ENCODE results near the gene PLEKHS1. TPM values are rescaled to one million over a fixed set of nuclear protein-coding genes. Genes with fewer than 3 reads are reported as not detected.

Gene PLEKHS1
- total and polyA plus RNA-seq, 7 experiments from 2014 or later = 0.07 TPM; not detected in 6

- Mint-ChIP-seq H3K27me3 (no peaks in the 10 kb centered on the region), H3K36me3 (peaks cover 8 to 80% (median 61%) of the 10 kb centered on the region in 5 donors), H3K9me3 (peaks cover 0 to 3% (median 0%) of the 10 kb centered on the region in 11 donors), H3K4me1 (peaks cover 0 to 5% (median 0%) of the 10 kb centered on the region in 7 donors), H3K4me3 (no peak overlapping the region), H3K27ac (no peak overlapping the region)
- POLR2A ChIA-PET = no interaction called here
- Histone ChIP-seq H3K4me3 (ENCODE audit: low read length) (no peak overlapping the region), H3K36me3 (ENCODE audit: control insufficient read depth in 2 of 3, insufficient read depth in 3 of 3, low read length in 3 of 3) (peaks cover 0 to 54% (median 7%) of the 10 kb centered on the region in 3 experiments), H3K9me3 (ENCODE audit: control insufficient read depth in 2 of 3, low read length in 3 of 3) (no peaks in the 10 kb centered on the region), H3K4me1 (ENCODE audit: control insufficient read depth in 2 of 2, insufficient read depth in 2 of 2, low read length in 2 of 2) (no peaks in the 10 kb centered on the region), H3K27ac (ENCODE audit: low read depth, low read length) (no peak overlapping the region), H3K27me3 (ENCODE audit: control insufficient read depth in 2 of 2, insufficient read depth in 2 of 2, low read length in 2 of 2) (no peaks in the 10 kb centered on the region)
- CTCF ChIA-PET = no interaction called here
- no peak for DNase-seq
- intact Hi-C loops (cut with micrococcal nuclease) = no loop called here
- no peak for ATAC-seq
Measured at GRCh38 chr10:113720386-113720785, 31.1 kb upstream of the PLEKHS1 start.

GRCh38 chr10:113732160-113732881, 19.2 kb upstream of the PLEKHS1 start:
- ATAC-seq = no peak
- H3K27ac ChIP-seq (ENCODE audit: low read depth, low read length) = no peak overlapping the region
- H3K4me1 ChIP-seq (ENCODE audit: control insufficient read depth in 2 of 2, insufficient read depth in 2 of 2, low read length in 2 of 2) = no peaks in the 10 kb centered on the region
- no peaks in the 10 kb centered on the region for H3K27me3 ChIP-seq (ENCODE audit: control insufficient read depth in 2 of 2, insufficient read depth in 2 of 2, low read length in 2 of 2)
- Mint-ChIP-seq H3K4me1 (no peaks in the 10 kb centered on the region), H3K27ac (no peak overlapping the region), H3K9me3 (peaks cover 0 to 5% (median 0%) of the 10 kb centered on the region in 11 donors), H3K27me3 (no peaks in the 10 kb centered on the region), H3K36me3 (peaks cover 6 to 40% (median 30%) of the 10 kb centered on the region in 5 donors), H3K4me3 (no peak overlapping the region)
- ChIA-PET POLR2A (no interaction called here), CTCF (no interaction called here)
- intact Hi-C loops (cut with micrococcal nuclease) = no loop called here
- H3K4me3 ChIP-seq (ENCODE audit: low read length) = no peak overlapping the region
- no peak for DNase-seq
- peaks cover under 1 to 29% (median 6%) of the 10 kb centered on the region in 3 experiments for H3K36me3 ChIP-seq (ENCODE audit: control insufficient read depth in 2 of 3, insufficient read depth in 3 of 3, low read length in 3 of 3)
- H3K9me3 ChIP-seq (ENCODE audit: control insufficient read depth in 2 of 3, low read length in 3 of 3) = peaks cover 0 to 5% (median 0%) of the 10 kb centered on the region in 3 experiments

GRCh38 chr10:113732966-113733365, 18.5 kb upstream of the PLEKHS1 start:
- Mint-ChIP-seq H3K27ac (no peak overlapping the region), H3K9me3 (peaks cover 0 to 5% (median 0%) of the 10 kb centered on the region in 11 donors), H3K36me3 (peaks cover 4 to 36% (median 26%) of the 10 kb centered on the region in 5 donors), H3K4me3 (no peak overlapping the region), H3K27me3 (no peaks in the 10 kb centered on the region), H3K4me1 (no peaks in the 10 kb centered on the region)
- ChIA-PET CTCF (interaction anchor here (0.5 kb wide), 1 partner anchor 1342 kb away, joined by 4 read pairs; no protein-coding TSS in a partner anchor), POLR2A (no interaction called here)
- intact Hi-C loops (cut with micrococcal nuclease) = no loop called here
- Histone ChIP-seq H3K4me3 (ENCODE audit: low read length) (no peak overlapping the region), H3K27ac (ENCODE audit: low read depth, low read length) (no peak overlapping the region), H3K9me3 (ENCODE audit: control insufficient read depth in 2 of 3, low read length in 3 of 3) (peaks cover 0 to 5% (median 0%) of the 10 kb centered on the region in 3 experiments), H3K36me3 (ENCODE audit: control insufficient read depth in 2 of 3, insufficient read depth in 3 of 3, low read length in 3 of 3) (peaks cover 0 to 25% (median 4%) of the 10 kb centered on the region in 3 experiments), H3K4me1 (ENCODE audit: control insufficient read depth in 2 of 2, insufficient read depth in 2 of 2, low read length in 2 of 2) (no peaks in the 10 kb centered on the region), H3K27me3 (ENCODE audit: control insufficient read depth in 2 of 2, insufficient read depth in 2 of 2, low read length in 2 of 2) (no peaks in the 10 kb centered on the region)
- ATAC-seq (no peak), DNase-seq (no peak)

- H3K27me3 ChIP-seq (ENCODE audit: control insufficient read depth in 2 of 2, insufficient read depth in 2 of 2, low read length in 2 of 2) = no peaks in the 10 kb centered on the region
- Mint-ChIP-seq H3K36me3 (peaks cover 4 to 29% (median 19%) of the 10 kb centered on the region in 5 donors), H3K4me1 (no peaks in the 10 kb centered on the region), H3K27ac (peak overlapping the region in 1 of 9 donors; percentile 13), H3K4me3 (no peak overlapping the region), H3K9me3 (peaks cover 0 to 5% (median 0%) of the 10 kb centered on the region in 11 donors), H3K27me3 (no peaks in the 10 kb centered on the region)
- ChIA-PET CTCF (no interaction called here), POLR2A (no interaction called here)
- peaks cover 0 to 18% (median 0%) of the 10 kb centered on the region in 3 experiments for H3K36me3 ChIP-seq (ENCODE audit: control insufficient read depth in 2 of 3, insufficient read depth in 3 of 3, low read length in 3 of 3)
- H3K9me3 ChIP-seq (ENCODE audit: control insufficient read depth in 2 of 3, low read length in 3 of 3) = peaks cover 0 to under 1% (median 0%) of the 10 kb centered on the region in 3 experiments
- ATAC-seq (no peak), DNase-seq (no peak)
- no peak overlapping the region for H3K27ac ChIP-seq (ENCODE audit: low read depth, low read length)
- no peak overlapping the region for H3K4me3 ChIP-seq (ENCODE audit: low read length)
- intact Hi-C loops (cut with micrococcal nuclease) = no loop called here
- H3K4me1 ChIP-seq (ENCODE audit: control insufficient read depth in 2 of 2, insufficient read depth in 2 of 2, low read length in 2 of 2) = no peaks in the 10 kb centered on the region
Measured at GRCh38 chr10:113733635-113734034, 17.8 kb upstream of the PLEKHS1 start.

- Mint-ChIP-seq H3K4me1 (no peaks in the 10 kb centered on the region), H3K9me3 (peaks cover 0 to 3% (median 0%) of the 10 kb centered on the region in 11 donors), H3K4me3 (no peak overlapping the region), H3K27me3 (peaks cover 0 to 7% (median 5%) of the 10 kb centered on the region in 5 donors), H3K27ac (no peak overlapping the region), H3K36me3 (peaks cover 0 to 10% (median 3%) of the 10 kb centered on the region in 5 donors)
- Histone ChIP-seq H3K27ac (ENCODE audit: low read depth, low read length) (no peak overlapping the region), H3K9me3 (ENCODE audit: control insufficient read depth in 2 of 3, low read length in 3 of 3) (no peaks in the 10 kb centered on the region), H3K4me3 (ENCODE audit: low read length) (no peak overlapping the region), H3K36me3 (ENCODE audit: control insufficient read depth in 2 of 3, insufficient read depth in 3 of 3, low read length in 3 of 3) (no peaks in the 10 kb centered on the region), H3K27me3 (ENCODE audit: control insufficient read depth in 2 of 2, insufficient read depth in 2 of 2, low read length in 2 of 2) (no peaks in the 10 kb centered on the region), H3K4me1 (ENCODE audit: control insufficient read depth in 2 of 2, insufficient read depth in 2 of 2, low read length in 2 of 2) (no peaks in the 10 kb centered on the region)
- POLR2A ChIA-PET = no interaction called here
- CTCF ChIA-PET = no interaction called here
- ATAC-seq (no peak), DNase-seq (no peak)
- intact Hi-C loops (cut with micrococcal nuclease) = no loop called here
Measured at GRCh38 chr10:113735913-113736312, 15.6 kb upstream of the PLEKHS1 start.

GRCh38 chr10:113736576-113736975, 14.9 kb upstream of the PLEKHS1 start:
- intact Hi-C loops (cut with micrococcal nuclease) = no loop called here
- CTCF ChIA-PET = no interaction called here

GRCh38 chr10:113739031-113739430, 12.5 kb upstream of the PLEKHS1 start:
- ChIA-PET CTCF (no interaction called here), POLR2A (no interaction called here)
- ATAC-seq (no peak), DNase-seq (no peak)
- H3K4me3 ChIP-seq (ENCODE audit: low read length) = no peak overlapping the region
- no peak overlapping the region for H3K27ac ChIP-seq (ENCODE audit: low read depth, low read length)
- Mint-ChIP-seq H3K9me3 (peaks cover 0 to 3% (median 0%) of the 10 kb centered on the region in 11 donors), H3K4me3 (no peak overlapping the region), H3K4me1 (no peaks in the 10 kb centered on the region), H3K27ac (no peak overlapping the region), H3K36me3 (peaks cover 0 to 5% (median 0%) of the 10 kb centered on the region in 5 donors), H3K27me3 (peaks cover under 1 to 15% (median 12%) of the 10 kb centered on the region in 5 donors)
- H3K9me3 ChIP-seq (ENCODE audit: control insufficient read depth in 2 of 3, low read length in 3 of 3) = no peaks in the 10 kb centered on the region
- intact Hi-C loops (cut with micrococcal nuclease) = no loop called here
- no peaks in the 10 kb centered on the region for H3K27me3 ChIP-seq (ENCODE audit: control insufficient read depth in 2 of 2, insufficient read depth in 2 of 2, low read length in 2 of 2)
- H3K36me3 ChIP-seq (ENCODE audit: control insufficient read depth in 2 of 3, insufficient read depth in 3 of 3, low read length in 3 of 3) = no peaks in the 10 kb centered on the region
- H3K4me1 ChIP-seq (ENCODE audit: control insufficient read depth in 2 of 2, insufficient read depth in 2 of 2, low read length in 2 of 2) = no peaks in the 10 kb centered on the region

More at GRCh38 chr10:113736576-113736975, 14.9 kb upstream of the PLEKHS1 start:
- no peak for ATAC-seq
- POLR2A ChIA-PET = no interaction called here
- H3K4me1 Mint-ChIP-seq = no peaks in the 10 kb centered on the region
- H3K9me3 ChIP-seq (ENCODE audit: control insufficient read depth in 2 of 3, low read length in 3 of 3) = no peaks in the 10 kb centered on the region
- H3K4me3 Mint-ChIP-seq = no peak overlapping the region
- no peaks in the 10 kb centered on the region for H3K27me3 ChIP-seq (ENCODE audit: control insufficient read depth in 2 of 2, insufficient read depth in 2 of 2, low read length in 2 of 2)
- H3K27me3 Mint-ChIP-seq = peaks cover 0 to 7% (median 6%) of the 10 kb centered on the region in 5 donors
- H3K4me1 ChIP-seq (ENCODE audit: control insufficient read depth in 2 of 2, insufficient read depth in 2 of 2, low read length in 2 of 2) = no peaks in the 10 kb centered on the region
- H3K36me3 ChIP-seq (ENCODE audit: control insufficient read depth in 2 of 3, insufficient read depth in 3 of 3, low read length in 3 of 3) = no peaks in the 10 kb centered on the region
- H3K9me3 Mint-ChIP-seq = peaks cover 0 to 3% (median 0%) of the 10 kb centered on the region in 11 donors
- no peak overlapping the region for H3K27ac Mint-ChIP-seq
- DNase-seq = no peak
- H3K4me3 ChIP-seq (ENCODE audit: low read length) = no peak overlapping the region
- H3K27ac ChIP-seq (ENCODE audit: low read depth, low read length) = no peak overlapping the region
- peaks cover 0 to 7% (median 3%) of the 10 kb centered on the region in 5 donors for H3K36me3 Mint-ChIP-seq

Measured in naive thymus-derived CD4-positive, alpha-beta T cell (primary cell).